GM12878 (cell line): ENCODE measurements around the gene IGIP. TPM values are rescaled to one million over a fixed set of nuclear protein-coding genes. Genes with fewer than 3 reads are reported as not detected.

Source experiments
- BHLHE40 ChIP-seq, 2 experiments: fragments of 450-650 bp in 1 of 2; IDR thresholded peaks; 2 replicates each; pipeline ENCODE4 v1.6.1; 2011 to 2017; ENCODE audit warnings: low read depth in 2 of 2, borderline replicate concordance in 1 of 2, improper control_type of control experiment in 1 of 2, low read length in 1 of 2, mild to moderate bottlenecking in 1 of 2
- BRCA1 ChIP-seq: IDR thresholded peaks from 2 replicates; pipeline ENCODE4 v1.6.1; 2011; ENCODE audit warnings: low read depth, low read length, improper control_type of control experiment
- CREB1 ChIP-seq: IDR thresholded peaks from 2 replicates; pipeline ENCODE4 v1.6.1; 2012; ENCODE audit warnings: low read depth, mild to moderate bottlenecking, inconsistent platforms
- EGR1 ChIP-seq, 2 experiments: IDR thresholded peaks; 1 replicate in 1 of 2; 2 replicates in 1 of 2; pipeline ENCODE4 v1.6.1; 2011 to 2012; ENCODE audit warnings: low read depth in 2 of 2, low read length in 2 of 2, borderline replicate concordance in 1 of 2, mild to moderate bottlenecking in 1 of 2, moderate library complexity in 1 of 2
- ESRRA ChIP-seq: IDR thresholded peaks from 2 replicates; pipeline ENCODE4 v1.6.1; 2012; ENCODE audit warnings: mild to moderate bottlenecking, low read length, improper control_type of control experiment
- GATAD2B ChIP-seq: fragments of 450-650 bp; conservative IDR thresholded peaks from 2 replicates; pipeline ENCODE4 v1.6.1; 2017; ENCODE audit warnings: low read depth, mild to moderate bottlenecking, moderate library complexity
- HDAC2 ChIP-seq: fragments of 200-600 bp; sonication (generic); IDR thresholded peaks from 2 replicates; pipeline ENCODE4 v1.6.1; 2017
- MEF2A ChIP-seq: IDR thresholded peaks from 2 replicates; pipeline ENCODE4 v1.6.1; 2011; ENCODE audit warnings: low read depth, mild to moderate bottlenecking, low read length, moderate library complexity; ENCODE audit not compliant: insufficient read depth
- MTA3 ChIP-seq: IDR thresholded peaks from 2 replicates; pipeline ENCODE4 v1.6.1; 2012; ENCODE audit warnings: low read length, inconsistent platforms, borderline replicate concordance
- MXI1 ChIP-seq: fragments of 150-350 bp; IDR thresholded peaks from 2 replicates; pipeline ENCODE4 v1.6.1; 2011; ENCODE audit warnings: low read depth, mild to moderate bottlenecking, inconsistent platforms, low read length, improper control_type of control experiment
- MYC ChIP-seq: IDR thresholded peaks from 2 replicates; pipeline ENCODE4 v1.6.1; 2011; ENCODE audit warnings: mild to moderate bottlenecking, low read length, moderate library complexity, inconsistent platforms; ENCODE audit not compliant: insufficient read depth, insufficient replicate concordance, insufficient read length, severe bottlenecking
- NKRF ChIP-seq: fragments of 450-650 bp; conservative IDR thresholded peaks from 2 replicates; pipeline ENCODE4 v1.6.1; 2017; ENCODE audit warnings: mild to moderate bottlenecking, moderate library complexity
- PML ChIP-seq: IDR thresholded peaks from 2 replicates; pipeline ENCODE4 v1.6.1; 2012; ENCODE audit warnings: low read length, inconsistent platforms
- POLR2AphosphoS2 ChIP-seq: IDR thresholded peaks from 2 replicates; pipeline ENCODE4 v1.6.1; 2011; ENCODE audit warnings: low read depth, mild to moderate bottlenecking, low read length, improper control_type of control experiment, moderate library complexity
- POU2F2 ChIP-seq: IDR thresholded peaks from 3 replicates; pipeline ENCODE4 v1.6.1; 2011; ENCODE audit warnings: low read depth, mild to moderate bottlenecking, low read length, borderline replicate concordance
- RCOR1 ChIP-seq: conservative IDR thresholded peaks from 2 replicates; pipeline ENCODE4 v1.6.1; 2012; ENCODE audit warnings: low read depth, low read length, improper control_type of control experiment
- RELA ChIP-seq: fragments of 450-650 bp; IDR thresholded peaks from 2 replicates; pipeline ENCODE4 v1.8.0; 2014; ENCODE audit warnings: borderline replicate concordance; ENCODE audit not compliant: partially characterized antibody
- SMAD1 ChIP-seq: fragments of 450-650 bp; IDR thresholded peaks from 2 replicates; pipeline ENCODE4 v1.6.1; 2018; ENCODE audit warnings: mild to moderate bottlenecking, low read depth; ENCODE audit not compliant: partially characterized antibody
- SMC3 ChIP-seq: IDR thresholded peaks from 2 replicates; pipeline ENCODE4 v1.6.1; 2011; ENCODE audit warnings: low read length, improper control_type of control experiment, borderline replicate concordance
- SPI1 ChIP-seq: IDR thresholded peaks from 2 replicates; pipeline ENCODE4 v1.6.1; 2011; ENCODE audit warnings: low read depth, mild to moderate bottlenecking, low read length, moderate library complexity, borderline replicate concordance; ENCODE audit not compliant: insufficient read depth
- SUZ12 ChIP-seq: fragments of 200-600 bp; sonication (generic); IDR thresholded peaks from one replicate; pipeline ENCODE4 v1.6.1; 2018; ENCODE audit warnings: antibody characterized with exemption, mild to moderate bottlenecking; ENCODE audit not compliant: unreplicated experiment
- TCF12 ChIP-seq: IDR thresholded peaks from 2 replicates; pipeline ENCODE4 v1.6.1; 2011; ENCODE audit warnings: low read depth, mild to moderate bottlenecking, low read length
- USF2 ChIP-seq: IDR thresholded peaks from 2 replicates; pipeline ENCODE4 v1.6.1; 2011; ENCODE audit warnings: low read depth, low read length, improper control_type of control experiment, borderline replicate concordance
- ZBTB40 ChIP-seq: fragments of 450-650 bp; IDR thresholded peaks from 2 replicates; pipeline ENCODE4 v1.6.1; 2016; ENCODE audit warnings: mild to moderate bottlenecking, moderate library complexity, borderline replicate concordance
- polyA plus RNA-seq, 11 experiments: library from polyadenylated mRNA; depleted of rRNA in 4 of 11; unstranded in 6 of 11; stranded (reverse) in 5 of 11; fragments of >200 nt; fragmentation: Nextera tagmentation in 4 of 11; fragmentation: Illumina TruSeq in 1 of 11; extraction: Ambion mirVana in 4 of 11; extraction: Trizol in 1 of 11; gene quantifications; 1 replicate in 1 of 11; 2 replicates in 10 of 11; pipeline versions ENCODE4 v1.2.1 to v1.2.3, GENCODE V29; 2011 to 2016; ENCODE audit warnings: inconsistent platforms in 2 of 11, missing spikeins in 2 of 11, low read depth in 1 of 11
- total RNA-seq, 4 experiments: library from RNA; depleted of rRNA in 3 of 4; stranded (reverse); fragments of >200 nt in 3 of 4; fragmentation: Illumina TruSeq in 1 of 4; extraction: Trizol in 1 of 4; gene quantifications; 2 replicates each; pipeline versions ENCODE4 v1.2.1 to v1.2.3, GENCODE V29; 2013 to 2021

The IGIP gene
- total and polyA plus RNA-seq, 10 of the 15 experiments (the other 5 are each of a cell fraction or from before 2014, with no cell fraction given) = 0.58 to 3.3 (median 1.9) TPM

- TF ChIP-seq EGR1 (IDR thresholded peaks at IDR 0.05; ENCODE audit: borderline replicate concordance in 1 of 2, low read depth in 2 of 2, low read length in 2 of 2) = peak in 1 of 2 experiments; percentile 26; a peak in 1 of 3 replicates
- TF ChIP-seq MEF2A = 0 out of 2 replicates have a peak, but pooled peaks have one; percentile 15
- TF ChIP-seq RELA = peak; percentile 34
- peak; percentile 27; the same call in 1 of the 2 replicates for TF ChIP-seq CREB1
- TF ChIP-seq USF2 = peak; percentile 9
- TF ChIP-seq SPI1 = no peak
- peak; percentile 62 for TF ChIP-seq MXI1
- TF ChIP-seq POU2F2 = peak; percentile 72; the same call in 1 of the 3 replicates
- peak; percentile 15 for TF ChIP-seq MYC
- TF ChIP-seq BHLHE40 (IDR thresholded peaks at IDR 0.05; ENCODE audit: borderline replicate concordance in 1 of 2, low read depth in 2 of 2, low read length in 1 of 2) = peak; percentile 85 to 94
- no peak for TF ChIP-seq PML
- TF ChIP-seq BRCA1 = peak; percentile 95
- peak; percentile 39; the same call in 1 of the 2 replicates for TF ChIP-seq POLR2AphosphoS2
- no peak for TF ChIP-seq MTA3
- TF ChIP-seq NKRF = no peak
- TF ChIP-seq RCOR1 = peak; percentile 98
- TF ChIP-seq SMC3 = no peak
- no peak for TF ChIP-seq ESRRA
- TF ChIP-seq GATAD2B = 0 out of 2 replicates have a peak, but pooled peaks have one; percentile 5
- TF ChIP-seq TCF12 = 0 out of 2 replicates have a peak, but pooled peaks have one; percentile 46
- no peak for TF ChIP-seq SMAD1
- no peak for TF ChIP-seq HDAC2
- TF ChIP-seq ZBTB40 = no peak
- no peak for TF ChIP-seq SUZ12
Measured at GRCh38 chr5:140113699-140114263, 12.0 kb upstream of the IGIP start, which contains the start of gene PURA (continued).
